Dermis microvascular lymphatic vessel endothelial cell (primary cell): ENCODE results near the gene OR6B1. TPM values are rescaled to one million over a fixed set of nuclear protein-coding genes. Genes with fewer than 3 reads are reported as not detected.
"Not testable (repeated sequence)": the region's sequence is repeated elsewhere in the genome, so short reads cannot be mapped to it uniquely, and the experiment has no call there.

Experiments used
- DNase-seq, 2 donors: peaks; one replicate each; pipeline versions ENCODE4 v3.0.0 to v3.0.0-alpha.2; 2010; ENCODE audit warnings: low read depth in 2 of 2
- total RNA-seq: library from RNA; depleted of rRNA; stranded (reverse); fragments of >200 nt; gene quantifications from 2 replicates; pipeline ENCODE4 v1.2.1, GENCODE V29; 2014

The OR6B1 gene
- total RNA-seq, 1 donor from 2014 or later, result not detected

DNA sequence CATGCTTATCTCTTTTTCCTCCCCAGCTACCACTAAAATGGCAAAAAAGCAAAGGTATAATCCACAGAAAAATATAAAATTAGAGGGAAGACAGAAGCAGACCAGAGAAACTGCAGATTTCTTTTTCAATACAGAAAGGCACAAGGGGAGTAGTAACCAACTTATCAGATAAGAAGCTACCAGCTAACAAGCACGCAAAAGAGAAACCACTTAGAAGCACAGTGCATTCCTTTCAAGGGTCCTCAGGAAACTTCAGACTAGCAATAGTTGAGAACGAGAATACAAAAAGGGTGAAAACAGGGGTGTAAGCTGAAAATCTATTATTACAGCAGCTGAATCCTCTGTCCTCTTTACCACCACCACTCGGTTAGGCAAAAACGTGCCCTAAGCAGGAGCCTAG lies 38.8 kb downstream of the OR6B1 start:
- no peak for DNase-seq

DNA sequence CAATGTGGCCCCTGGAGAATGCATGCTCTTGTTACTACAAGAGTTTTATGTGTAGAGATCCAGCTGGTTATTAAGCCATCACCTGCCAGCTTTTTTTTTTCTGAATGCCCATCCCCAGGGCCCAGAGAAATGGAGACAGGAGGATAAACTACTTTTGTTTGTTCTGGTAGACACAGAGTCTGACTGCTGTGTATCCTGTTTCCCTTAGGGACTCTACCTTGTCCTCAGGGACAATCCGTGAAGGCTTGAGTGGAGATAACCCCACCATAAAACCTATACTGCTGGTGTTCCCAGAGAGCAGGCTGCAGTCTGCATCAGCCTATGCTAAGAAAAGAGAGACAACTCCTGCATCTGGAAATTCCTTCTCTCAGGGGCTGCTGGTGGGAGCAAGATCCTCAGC lies 48.5 kb downstream of the OR6B1 start, which contains the start of gene OR2A5:
TSS of gene OR2A5 (plus strand) at position 301 of the 400 bp plus-strand sequence. CDS start 1,454 bp downstream, outside the sequence.
- DNase-seq, result no peak

DNA sequence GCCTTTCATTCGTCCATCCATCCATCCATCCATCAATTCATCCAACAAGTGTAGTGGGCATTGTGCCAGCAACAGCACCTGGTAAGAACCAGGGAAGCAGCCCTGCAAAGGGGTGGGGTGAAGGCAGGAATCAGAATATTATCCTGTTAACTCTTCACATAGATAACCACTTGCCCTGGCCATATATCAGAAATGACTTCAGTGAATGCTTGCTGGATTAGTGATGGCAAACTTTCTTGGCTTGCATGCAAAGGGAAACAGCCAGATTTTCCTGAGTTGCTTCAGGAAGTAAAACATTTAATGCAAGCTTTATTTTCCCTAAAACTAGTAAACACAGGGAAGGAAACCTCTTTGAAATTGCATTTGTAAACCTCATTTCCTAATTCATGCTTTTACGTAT lies 49.4 kb downstream of the OR6B1 start:
- no peak for DNase-seq

DNA sequence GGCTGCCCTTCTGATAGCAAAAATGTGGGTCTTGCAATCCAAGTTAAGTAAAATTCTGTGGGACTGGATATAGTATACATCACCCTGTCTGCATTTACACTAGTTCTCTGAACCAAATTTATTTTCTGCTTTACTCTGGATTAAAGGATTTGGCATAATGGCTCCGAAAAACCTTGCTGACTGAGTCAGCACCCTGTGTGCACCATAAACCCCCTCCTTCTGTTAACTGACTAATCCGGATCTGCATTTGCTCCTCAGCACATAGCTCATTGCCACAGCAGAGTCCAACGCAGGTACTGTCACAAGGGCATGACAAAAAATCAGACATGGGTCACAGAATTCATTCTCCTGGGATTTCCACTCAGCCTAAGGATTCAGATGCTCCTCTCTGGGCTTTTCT lies 50.0 kb downstream of the OR6B1 start:
- DNase-seq, result no peak

DNA sequence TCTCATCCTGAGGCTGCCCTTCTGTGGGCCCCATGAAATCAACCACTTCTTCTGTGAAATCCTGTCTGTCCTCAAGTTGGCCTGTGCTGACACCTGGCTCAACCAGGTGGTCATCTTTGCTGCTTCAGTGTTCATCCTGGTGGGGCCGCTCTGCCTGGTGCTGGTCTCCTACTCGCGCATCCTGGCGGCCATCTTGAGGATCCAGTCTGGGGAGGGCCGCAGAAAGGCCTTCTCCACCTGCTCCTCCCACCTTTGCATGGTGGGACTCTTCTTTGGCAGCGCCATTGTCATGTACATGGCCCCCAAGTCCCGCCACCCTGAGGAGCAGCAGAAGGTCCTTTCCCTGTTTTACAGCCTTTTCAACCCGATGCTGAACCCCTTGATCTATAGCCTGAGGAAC lies 50.8 kb downstream of the OR6B1 start:
- not testable (repeated sequence) for DNase-seq

DNA sequence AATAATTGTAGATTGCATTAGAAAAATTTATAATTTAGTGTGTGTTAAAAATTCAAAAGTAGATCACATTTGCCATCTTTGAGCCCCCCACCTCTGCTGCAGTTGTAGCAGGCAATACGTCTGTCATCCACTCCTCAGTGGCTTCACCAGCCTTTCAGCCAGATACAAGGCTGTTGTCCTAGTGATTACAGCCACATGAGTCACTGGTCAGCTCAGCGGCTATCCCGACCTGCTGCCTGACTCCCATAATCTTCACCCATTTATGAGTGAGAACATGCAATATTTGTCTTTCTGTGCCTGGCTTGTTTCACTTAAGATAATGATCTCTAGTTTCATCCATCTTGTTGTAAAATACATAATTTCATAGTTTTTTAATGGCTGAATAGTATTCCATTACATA lies 57.8 kb downstream of the OR6B1 start:
- no peak for DNase-seq

Other genes starting within 250 kb of the OR6B1 start
- gene CTAGE6, start 242.6 kb upstream of the OR6B1 start, total RNA-seq, result under 0.01 TPM in 2 replicates
- 32.7 and 41.2 TPM in 2 replicates for gene TCAF1, start 98.1 kb upstream of the OR6B1 start, total RNA-seq
- gene OR2F2, start 65.1 kb upstream of the OR6B1 start, total RNA-seq, result not detected in 2 replicates
- gene OR2F1, start 45.5 kb upstream of the OR6B1 start, total RNA-seq, result under 0.01 TPM in 1 of 2 replicates, not detected in the other
- gene OR2A5, start 48.6 kb downstream of the OR6B1 start, total RNA-seq, result not detected in 2 replicates
- gene OR2A25, start 69.5 kb downstream of the OR6B1 start, total RNA-seq, result not detected in 2 replicates
- gene OR2A12, start 86.0 kb downstream of the OR6B1 start, total RNA-seq, result not detected in 2 replicates
- gene OR2A2, start 109.3 kb downstream of the OR6B1 start, total RNA-seq, result not detected in 2 replicates
- gene OR2A14, start 122.9 kb downstream of the OR6B1 start, total RNA-seq, result not detected in 2 replicates
- gene CTAGE4, start 183.1 kb downstream of the OR6B1 start, total RNA-seq, result 0.13 TPM in 1 of 2 replicates, not detected in the other
- gene ARHGEF35, start 195.5 kb downstream of the OR6B1 start, total RNA-seq, result 0.13 TPM in 2 replicates
- not detected in 2 replicates for gene OR2A42, start 239.3 kb downstream of the OR6B1 start, total RNA-seq